ENCODE results near the gene CD82.
A peak's percentile ranks its signal among the peaks of the same experiment; 100 is the strongest.

The CD82 gene

GRCh38 chr11:44600839-44601383 is 35.4 kb downstream of the CD82 start:
- DNase-seq (ENCODE audit: low read depth, low spot score), result no peak

GRCh38 chr11:44601471-44602370 is 36.3 kb downstream of the CD82 start:
- DNase-seq (ENCODE audit: low read depth, low spot score), result no peak

GRCh38 chr11:44602891-44603310 is 37.4 kb downstream of the CD82 start:
- DNase-seq (ENCODE audit: low read depth, low spot score), result no peak

- no peak for DNase-seq (ENCODE audit: low read depth, low spot score)
Observed at GRCh38 chr11:44604171-44604581, 38.7 kb downstream of the CD82 start.

GRCh38 chr11:44605068-44605708 is 39.7 kb downstream of the CD82 start:
- DNase-seq (ENCODE audit: low read depth, low spot score), result no peak

- DNase-seq (ENCODE audit: low read depth, low spot score), result no peak
Observed at GRCh38 chr11:44605965-44606364, 40.5 kb downstream of the CD82 start.

GRCh38 chr11:44606472-44606871 is 41.0 kb downstream of the CD82 start:
- DNase-seq (ENCODE audit: low read depth, low spot score), result no peak

GRCh38 chr11:44607319-44607962 is 42.0 kb downstream of the CD82 start:
- DNase-seq (ENCODE audit: low read depth, low spot score), result no peak

GRCh38 chr11:44607987-44608386 is 42.5 kb downstream of the CD82 start:
- no peak for DNase-seq (ENCODE audit: low read depth, low spot score)

- DNase-seq (ENCODE audit: low read depth, low spot score), result no peak
Observed at GRCh38 chr11:44608651-44608990, 43.2 kb downstream of the CD82 start.

- DNase-seq (ENCODE audit: low read depth, low spot score), result no peak
Observed at GRCh38 chr11:44608991-44609782, 43.7 kb downstream of the CD82 start.

GRCh38 chr11:44609783-44610155 is 44.3 kb downstream of the CD82 start:
- DNase-seq (ENCODE audit: low read depth, low spot score), result no peak

GRCh38 chr11:44610186-44610955 is 44.9 kb downstream of the CD82 start:
- no peak for DNase-seq (ENCODE audit: low read depth, low spot score)

- DNase-seq (ENCODE audit: low read depth, low spot score), result no peak
Observed at GRCh38 chr11:44611088-44611487, 45.6 kb downstream of the CD82 start.

GRCh38 chr11:44611687-44612434 is 46.4 kb downstream of the CD82 start:
- peak; percentile 32 for DNase-seq (ENCODE audit: low read depth, low spot score)

GRCh38 chr11:44613153-44613552 is 47.7 kb downstream of the CD82 start:
- no peak for DNase-seq (ENCODE audit: low read depth, low spot score)

- DNase-seq (ENCODE audit: low read depth, low spot score), result no peak
Observed at GRCh38 chr11:44614281-44614775, 48.9 kb downstream of the CD82 start.

GRCh38 chr11:44615041-44615755 is 49.7 kb downstream of the CD82 start:
- DNase-seq (ENCODE audit: low read depth, low spot score), result no peak
